ENCODE measurements around the gene AGBL3.

DNA sequence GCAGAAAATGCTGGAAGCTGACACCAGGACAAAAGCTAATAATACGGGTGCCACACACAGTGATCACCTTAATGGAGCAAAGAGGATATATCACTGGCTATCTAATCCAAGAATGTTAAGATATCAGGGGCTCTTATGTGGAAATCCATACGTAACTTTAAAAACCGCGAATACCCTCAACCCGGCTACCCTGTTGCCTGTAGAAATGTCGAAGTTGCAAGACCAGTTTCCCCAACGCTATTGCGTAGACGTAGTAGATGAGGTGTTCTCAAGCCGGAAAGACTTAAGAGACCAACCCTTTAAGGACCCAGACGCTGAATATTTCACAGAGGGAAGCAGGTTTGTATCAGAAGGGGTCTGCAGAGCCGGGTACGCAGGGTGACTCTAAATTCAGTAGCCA, 192.1 kb downstream of the AGBL3 start:
- TF ChIP-seq, protein P1, sequence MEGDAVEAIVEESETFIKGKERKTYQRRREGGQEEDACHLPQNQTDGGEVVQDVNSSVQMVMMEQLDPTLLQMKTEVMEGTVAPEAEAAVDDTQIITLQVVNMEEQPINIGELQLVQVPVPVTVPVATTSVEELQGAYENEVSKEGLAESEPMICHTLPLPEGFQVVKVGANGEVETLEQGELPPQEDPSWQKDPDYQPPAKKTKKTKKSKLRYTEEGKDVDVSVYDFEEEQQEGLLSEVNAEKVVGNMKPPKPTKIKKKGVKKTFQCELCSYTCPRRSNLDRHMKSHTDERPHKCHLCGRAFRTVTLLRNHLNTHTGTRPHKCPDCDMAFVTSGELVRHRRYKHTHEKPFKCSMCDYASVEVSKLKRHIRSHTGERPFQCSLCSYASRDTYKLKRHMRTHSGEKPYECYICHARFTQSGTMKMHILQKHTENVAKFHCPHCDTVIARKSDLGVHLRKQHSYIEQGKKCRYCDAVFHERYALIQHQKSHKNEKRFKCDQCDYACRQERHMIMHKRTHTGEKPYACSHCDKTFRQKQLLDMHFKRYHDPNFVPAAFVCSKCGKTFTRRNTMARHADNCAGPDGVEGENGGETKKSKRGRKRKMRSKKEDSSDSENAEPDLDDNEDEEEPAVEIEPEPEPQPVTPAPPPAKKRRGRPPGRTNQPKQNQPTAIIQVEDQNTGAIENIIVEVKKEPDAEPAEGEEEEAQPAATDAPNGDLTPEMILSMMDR (IDR thresholded peaks at IDR 0.05; ENCODE audit: low read depth, low read length, poor library complexity, severe bottlenecking) = no peak
- TF ChIP-seq EZH2phosphoT487 (IDR thresholded peaks at IDR 0.05; ENCODE audit: borderline replicate concordance, low read length) = no peak

Data from DOHH2 (cell line).